Kidney (tissue), 14 donors: ENCODE data around the gene SMTNL2. TPM values are rescaled to one million over a fixed set of nuclear protein-coding genes. Genes with fewer than 3 reads are reported as not detected.

Experiments used
- DNase-seq, 5 donors: peaks; one replicate each; pipeline ENCODE4 v3.0.0-alpha.2; 2013 to 2020
- FAIRE-seq: peaks from 2 replicates; lab custom pipeline; 2012; peaks lifted over from hg19 to GRCh38; lab: Jason Lieb, UNC
- H3K27ac ChIP-seq, 2 donors: one replicate each; pipeline ENCODE4 v1.7.0; 2013; ENCODE audit warnings: low read depth in 2 of 2, low read length in 2 of 2, inconsistent platforms in 1 of 2
- H3K27me3 ChIP-seq: one replicate; pipeline ENCODE4 v1.7.1; 2013; ENCODE audit warnings: low read length, inconsistent platforms; ENCODE audit not compliant: control insufficient read depth, insufficient read depth
- H3K36me3 ChIP-seq, 3 donors: one replicate each; pipeline versions ENCODE4 v1.7.0 to v1.7.1; 2013; ENCODE audit warnings: low read length in 3 of 3, control low read depth in 1 of 3, inconsistent platforms in 1 of 3; ENCODE audit not compliant: insufficient read depth in 3 of 3, control insufficient read depth in 2 of 3
- H3K4me1 ChIP-seq, 3 donors: one replicate each; pipeline versions ENCODE4 v1.7.0 to v1.7.1; 2013; ENCODE audit warnings: low read length in 3 of 3, inconsistent platforms in 1 of 3, low read depth in 1 of 3; ENCODE audit not compliant: control insufficient read depth in 2 of 3, insufficient read depth in 2 of 3
- H3K4me3 ChIP-seq, 3 donors: one replicate each; pipeline versions ENCODE4 v1.7.0 to v1.8.1; 2013; ENCODE audit warnings: low read length in 3 of 3, control low read depth in 1 of 3, inconsistent platforms in 1 of 3
- H3K9ac ChIP-seq, 3 donors: one replicate each; pipeline versions ENCODE4 v1.7.0 to v1.7.1; 2013; ENCODE audit warnings: low read length in 3 of 3, control low read depth in 1 of 3, inconsistent platforms in 1 of 3
- H3K9me3 ChIP-seq, 3 donors: one replicate each; pipeline versions ENCODE4 v1.7.0 to v1.7.1; 2013; ENCODE audit warnings: low read length in 3 of 3, control low read depth in 1 of 3, inconsistent platforms in 1 of 3; ENCODE audit not compliant: control insufficient read depth in 2 of 3, insufficient read depth in 1 of 3
- intact Hi-C: fragments of 100-400 bp; cut with DNase I; formaldehyde crosslinking; loops from one replicate; pipeline ENCODE4 v1.11.1; 2022
- polyA plus RNA-seq: library from polyadenylated mRNA; stranded (reverse); fragments of 350-450 nt; fragmentation: Illumina TruSeq; extraction: RNeasy Lipid Tissue Mini Kit (QIAGEN cat#74804); gene quantifications from one replicate; pipeline ENCODE4 v1.2.3, GENCODE V29; 2014; ENCODE audit warnings: low read depth, low replicate concordance; ENCODE audit not compliant: insufficient read depth
- total RNA-seq: library from RNA; stranded (reverse); fragmentation: NEBNext Ultra II Directional; extraction: Animal tissue kit (Norgen Biotek cat#: 25700); gene quantifications from one replicate; pipeline ENCODE4 v1.2.1, GENCODE V29; 2021
- TF ChIP-seq, protein P1 (sequence below): IDR thresholded peaks from 3 replicates; pipeline ENCODE4 v1.5.1; 2012; ENCODE audit warnings: mild to moderate bottlenecking, moderate library complexity, borderline replicate concordance; ENCODE audit not compliant: insufficient read depth; ENCODE audit errors: extremely low read depth
- donor health status: control.
- donor health status: control.
- donor health status: control.
- donor health status: control.
- donor health status: control.
- donor health status: DM: yes; HTN: yes; CAD: no.
- donor health status: Normal renal cell carcinoma (clear cell type).

Gene SMTNL2
- total and polyA plus RNA-seq, 2 donors from 2014 or later = 25.6 to 58.1 TPM

DNA sequence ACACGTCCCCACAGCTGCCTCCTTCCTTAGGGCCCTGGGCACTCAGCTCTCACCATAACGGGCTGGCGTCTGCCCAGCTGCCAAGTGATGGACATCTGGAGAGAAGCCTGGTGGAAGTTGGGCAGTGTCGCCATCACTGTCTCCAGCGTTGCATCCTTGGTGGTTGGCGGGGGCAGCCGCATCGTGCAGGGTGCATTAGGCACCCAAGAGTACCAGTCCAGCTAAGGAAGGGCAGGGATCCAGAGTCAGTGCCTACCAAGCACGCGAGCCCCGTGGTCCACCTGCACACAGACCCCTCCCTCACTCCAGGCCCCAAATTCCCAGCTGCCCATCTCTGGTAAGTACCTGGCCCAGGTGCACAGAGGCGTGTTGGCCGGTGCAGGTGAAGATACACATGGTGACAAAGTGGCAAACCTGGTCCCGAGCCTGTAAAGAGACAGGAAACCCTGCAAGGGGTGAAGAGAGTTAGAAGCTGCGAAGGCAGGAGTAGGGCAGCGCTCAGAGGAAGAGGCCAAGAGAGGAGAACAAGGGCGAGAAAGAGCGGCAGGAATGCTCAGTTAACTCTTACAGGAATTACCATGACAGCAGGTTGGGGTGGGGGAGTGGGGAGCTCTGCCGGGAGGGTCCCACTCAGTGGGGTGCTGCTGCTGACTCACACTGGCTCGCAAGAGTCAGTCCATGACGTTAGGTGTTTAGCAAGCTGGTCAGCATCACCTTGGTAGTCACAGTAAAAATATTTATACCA is 47.7 kb downstream of the SMTNL2 start:
- no peaks in the 10 kb centered on the region for H3K36me3 ChIP-seq
- H3K4me3 ChIP-seq = no peak overlapping the region
- no peak overlapping the region for H3K9ac ChIP-seq
- no peaks in the 10 kb centered on the region for H3K4me1 ChIP-seq
- DNase-seq (no peak), FAIRE-seq (no peak)
- peaks cover 6% of the 10 kb centered on the region for H3K27me3 ChIP-seq
- H3K9me3 ChIP-seq = no peaks in the 10 kb centered on the region
- no peak overlapping the region for H3K27ac ChIP-seq
- TF ChIP-seq, protein P1, sequence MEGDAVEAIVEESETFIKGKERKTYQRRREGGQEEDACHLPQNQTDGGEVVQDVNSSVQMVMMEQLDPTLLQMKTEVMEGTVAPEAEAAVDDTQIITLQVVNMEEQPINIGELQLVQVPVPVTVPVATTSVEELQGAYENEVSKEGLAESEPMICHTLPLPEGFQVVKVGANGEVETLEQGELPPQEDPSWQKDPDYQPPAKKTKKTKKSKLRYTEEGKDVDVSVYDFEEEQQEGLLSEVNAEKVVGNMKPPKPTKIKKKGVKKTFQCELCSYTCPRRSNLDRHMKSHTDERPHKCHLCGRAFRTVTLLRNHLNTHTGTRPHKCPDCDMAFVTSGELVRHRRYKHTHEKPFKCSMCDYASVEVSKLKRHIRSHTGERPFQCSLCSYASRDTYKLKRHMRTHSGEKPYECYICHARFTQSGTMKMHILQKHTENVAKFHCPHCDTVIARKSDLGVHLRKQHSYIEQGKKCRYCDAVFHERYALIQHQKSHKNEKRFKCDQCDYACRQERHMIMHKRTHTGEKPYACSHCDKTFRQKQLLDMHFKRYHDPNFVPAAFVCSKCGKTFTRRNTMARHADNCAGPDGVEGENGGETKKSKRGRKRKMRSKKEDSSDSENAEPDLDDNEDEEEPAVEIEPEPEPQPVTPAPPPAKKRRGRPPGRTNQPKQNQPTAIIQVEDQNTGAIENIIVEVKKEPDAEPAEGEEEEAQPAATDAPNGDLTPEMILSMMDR = no peak
- intact Hi-C loops = no loop called here

- no peak overlapping the region for H3K4me3 ChIP-seq
- H3K36me3 ChIP-seq = no peaks in the 10 kb centered on the region
- no peak overlapping the region for H3K27ac ChIP-seq
- TF ChIP-seq, protein P1 = no peak
- peak in 2 of 5 donors; percentile 36 to 42 for DNase-seq
- H3K9me3 ChIP-seq = no peaks in the 10 kb centered on the region
- FAIRE-seq = no peak
- H3K4me1 ChIP-seq = no peaks in the 10 kb centered on the region
- intact Hi-C loops = no loop called here
- H3K27me3 ChIP-seq = peaks cover 6% of the 10 kb centered on the region
- H3K9ac ChIP-seq = no peak overlapping the region
Measured at GRCh38 chr17:4632581-4632920, 48.2 kb downstream of the SMTNL2 start.

GRCh38 chr17:4633643-4634042 is 49.3 kb downstream of the SMTNL2 start:
- H3K4me3 ChIP-seq = no peak overlapping the region
- no peaks in the 10 kb centered on the region for H3K36me3 ChIP-seq
- H3K9me3 ChIP-seq = no peaks in the 10 kb centered on the region
- H3K4me1 ChIP-seq = no peaks in the 10 kb centered on the region
- intact Hi-C loops = no loop called here
- TF ChIP-seq, protein P1 = no peak
- FAIRE-seq (no peak), DNase-seq (no peak)
- H3K27me3 ChIP-seq = peaks cover 6% of the 10 kb centered on the region
- H3K9ac ChIP-seq = no peak overlapping the region
- H3K27ac ChIP-seq = no peak overlapping the region

GRCh38 chr17:4634976-4635375 is 50.6 kb downstream of the SMTNL2 start:
- Histone ChIP-seq H3K9me3 (no peaks in the 10 kb centered on the region), H3K27ac (no peak overlapping the region), H3K36me3 (no peaks in the 10 kb centered on the region), H3K27me3 (peaks cover 8% of the 10 kb centered on the region), H3K9ac (no peak overlapping the region), H3K4me1 (peaks cover 0 to 2% (median 0%) of the 10 kb centered on the region in 3 donors), H3K4me3 (no peak overlapping the region)
- no peak for FAIRE-seq
- intact Hi-C loops = no loop called here
- DNase-seq = no peak
- TF ChIP-seq, protein P1 = no peak
